ENCODE results near the gene SLC25A53.
A peak's percentile ranks its signal among the peaks of the same experiment; 100 is the strongest.

SLC25A53 gene, protein sequence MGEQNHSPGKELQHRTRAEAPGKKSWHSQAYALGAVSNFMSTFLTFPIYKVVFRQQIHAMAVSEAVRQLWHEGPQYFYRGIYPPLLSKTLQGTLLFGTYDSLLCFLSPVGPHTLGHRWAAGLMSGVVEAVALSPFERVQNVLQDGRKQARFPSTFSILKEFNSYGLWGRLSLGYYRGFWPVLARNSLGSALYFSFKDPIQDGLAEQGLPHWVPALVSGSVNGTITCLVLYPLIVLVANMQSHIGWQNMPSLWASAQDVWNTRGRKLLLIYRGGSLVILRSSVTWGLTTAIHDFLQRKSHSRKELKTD

GRCh38 chrX:104156630-104157529 lies at the start of gene SLC25A53:
TSS of gene SLC25A53 (minus strand) at chrX:104157009. CDS start at chrX:104105257, 51,752 bp downstream.
- peak; percentile 93 for DNase-seq

DNA sequence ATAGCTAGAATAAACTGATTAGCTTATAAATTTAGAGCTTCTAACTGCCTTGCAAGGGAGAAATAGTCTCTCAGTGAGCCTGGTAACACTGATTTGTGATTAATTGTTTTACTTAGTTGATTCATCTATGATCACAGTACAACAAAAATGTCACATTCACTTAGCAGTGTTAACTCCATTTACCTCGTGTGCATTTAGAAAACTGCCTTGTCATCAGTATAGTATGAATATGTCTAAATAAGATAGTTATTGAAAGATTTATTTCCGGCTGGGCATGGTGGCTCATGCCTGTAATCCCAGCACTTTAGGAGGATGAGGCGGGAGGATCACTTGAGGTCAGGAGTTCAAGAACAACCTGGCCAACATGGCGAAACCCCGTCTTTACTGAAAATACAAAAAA lies 48.7 kb upstream of the SLC25A53 start:
- DNase-seq = no peak

DNA sequence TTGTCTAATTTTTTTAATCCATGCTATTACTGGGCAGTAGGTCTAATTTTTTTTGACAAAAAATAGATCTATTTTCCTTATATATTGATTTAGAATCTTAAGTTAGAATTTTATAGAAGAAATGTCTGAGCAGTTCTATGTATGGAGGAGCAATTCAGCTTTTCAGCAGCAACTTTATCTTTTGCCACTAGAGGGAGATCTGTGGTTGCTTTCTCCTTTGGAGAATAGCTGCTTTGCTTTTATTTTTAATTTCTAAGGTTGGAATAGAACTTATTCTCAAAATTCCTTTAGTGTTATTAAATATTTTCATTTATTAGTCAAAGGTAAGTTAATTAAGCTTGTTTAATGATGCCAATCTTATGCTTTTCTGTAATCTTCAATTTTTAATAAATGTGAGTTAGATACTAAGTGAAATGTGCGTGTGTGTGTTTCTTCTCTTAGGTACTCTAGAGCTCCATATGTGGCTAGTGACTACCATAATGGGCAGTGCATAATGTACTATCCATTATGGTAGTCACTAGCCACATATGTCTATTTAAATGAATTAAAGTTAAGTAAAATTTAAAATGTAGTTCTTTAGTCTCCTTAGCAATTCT lies 38.8 kb upstream of the SLC25A53 start:
- DNase-seq = peak; percentile 49

DNA sequence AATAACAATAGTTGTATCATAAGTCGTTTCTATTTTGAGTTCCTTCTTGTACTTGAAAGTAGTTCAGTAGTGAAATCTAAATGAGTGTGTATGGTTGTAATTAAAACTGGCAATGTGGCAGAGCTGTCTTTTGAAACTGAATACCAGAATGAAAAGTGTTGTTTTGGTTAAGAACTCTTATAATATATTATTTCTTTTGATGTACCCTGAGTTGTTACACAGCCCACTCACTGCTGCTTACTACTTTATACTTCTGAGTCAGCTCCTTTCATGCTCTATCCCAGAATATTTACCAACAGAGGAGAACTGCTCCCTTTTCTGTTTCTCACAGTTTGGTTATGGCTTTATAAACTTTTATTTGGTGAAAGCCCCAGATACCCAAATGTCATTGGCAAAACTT lies 38.2 kb upstream of the SLC25A53 start:
- DNase-seq = no peak

GRCh38 chrX:104193485-104193884 lies 36.7 kb upstream of the SLC25A53 start:
- DNase-seq = no peak

DNA sequence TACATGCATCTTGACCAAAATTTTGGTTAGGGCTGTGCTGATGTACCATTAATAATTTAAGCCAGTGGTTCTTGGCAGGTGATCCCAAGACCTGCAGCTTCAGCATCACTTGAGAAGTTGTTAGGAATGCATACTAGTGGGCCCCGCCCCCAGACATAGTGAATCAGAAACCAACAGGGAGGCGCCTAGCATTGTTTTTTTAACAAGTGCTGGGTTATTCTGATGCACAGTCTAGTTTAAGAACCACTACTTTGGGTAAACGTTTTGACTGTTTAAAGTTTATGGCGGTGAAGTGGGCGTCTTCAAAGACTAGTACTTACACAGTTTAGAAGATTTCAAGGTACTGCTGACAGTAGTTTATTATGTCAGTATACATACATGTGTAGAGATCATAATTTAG lies 33.0 kb upstream of the SLC25A53 start:
- DNase-seq = no peak

GRCh38 chrX:104187931-104188330 lies 31.1 kb upstream of the SLC25A53 start:
- DNase-seq = no peak

- no peak for DNase-seq
These were observed 26.9 kb upstream of the SLC25A53 start for GRCh38 chrX:104183685-104184084.

GRCh38 chrX:104173841-104174240 lies 17.0 kb upstream of the SLC25A53 start:
- DNase-seq = no peak

GRCh38 chrX:104172788-104173187 lies 16.0 kb upstream of the SLC25A53 start:
- DNase-seq = no peak

DNA sequence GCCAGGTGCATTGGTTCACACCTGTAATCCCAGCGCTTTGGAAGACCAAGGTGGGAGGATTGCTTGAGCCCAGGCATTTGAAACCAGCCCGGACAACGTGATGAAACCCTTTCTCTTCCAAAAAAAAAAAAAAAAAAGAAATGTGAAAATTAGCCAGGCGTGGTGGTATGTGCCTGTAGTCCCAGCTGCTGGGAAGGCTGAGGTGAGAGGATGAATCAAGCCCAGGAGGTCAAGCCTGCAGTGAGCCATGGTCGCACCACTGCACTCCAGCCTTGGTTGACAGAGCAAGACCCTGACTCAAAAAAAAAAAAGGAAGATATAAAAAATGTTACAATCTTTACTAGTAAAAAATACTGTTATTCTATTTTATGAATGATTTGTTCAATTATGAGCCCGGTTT lies 15.3 kb upstream of the SLC25A53 start:
- DNase-seq = no peak

GRCh38 chrX:104168127-104168526 lies 11.3 kb upstream of the SLC25A53 start:
- DNase-seq = no peak

DNA sequence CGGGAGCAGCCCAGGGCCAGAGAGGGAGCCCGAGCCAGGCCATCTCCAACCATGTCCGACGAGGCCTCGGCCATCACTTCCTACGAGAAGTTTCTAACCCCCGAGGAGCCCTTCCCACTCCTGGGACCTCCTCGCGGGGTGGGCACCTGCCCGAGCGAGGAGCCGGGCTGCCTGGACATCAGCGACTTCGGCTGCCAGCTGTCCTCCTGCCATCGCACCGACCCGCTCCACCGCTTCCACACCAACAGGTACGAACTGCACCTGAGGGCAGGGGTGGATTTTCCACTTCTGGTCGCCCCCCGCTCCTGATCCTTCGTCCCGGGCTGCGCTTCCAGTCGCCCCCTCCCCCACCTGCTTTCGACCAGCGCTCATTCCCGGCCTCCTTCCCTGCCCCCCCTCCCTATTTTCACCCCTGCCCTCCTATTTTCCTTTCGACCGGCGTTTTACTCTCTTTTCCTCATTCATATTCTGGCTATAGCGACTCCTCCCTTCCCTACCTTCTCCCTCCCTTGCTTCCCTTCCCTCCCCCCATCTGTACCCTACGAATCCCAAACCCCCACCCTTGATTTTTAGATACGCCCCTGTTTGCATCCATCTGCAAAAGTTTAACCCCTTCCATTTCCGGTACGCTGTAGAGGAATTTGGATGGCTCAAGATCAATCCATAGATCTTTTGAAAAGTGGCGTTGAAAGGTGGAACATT lies 10.1 kb upstream of the SLC25A53 start:
- peak; percentile 65 for DNase-seq

DNA sequence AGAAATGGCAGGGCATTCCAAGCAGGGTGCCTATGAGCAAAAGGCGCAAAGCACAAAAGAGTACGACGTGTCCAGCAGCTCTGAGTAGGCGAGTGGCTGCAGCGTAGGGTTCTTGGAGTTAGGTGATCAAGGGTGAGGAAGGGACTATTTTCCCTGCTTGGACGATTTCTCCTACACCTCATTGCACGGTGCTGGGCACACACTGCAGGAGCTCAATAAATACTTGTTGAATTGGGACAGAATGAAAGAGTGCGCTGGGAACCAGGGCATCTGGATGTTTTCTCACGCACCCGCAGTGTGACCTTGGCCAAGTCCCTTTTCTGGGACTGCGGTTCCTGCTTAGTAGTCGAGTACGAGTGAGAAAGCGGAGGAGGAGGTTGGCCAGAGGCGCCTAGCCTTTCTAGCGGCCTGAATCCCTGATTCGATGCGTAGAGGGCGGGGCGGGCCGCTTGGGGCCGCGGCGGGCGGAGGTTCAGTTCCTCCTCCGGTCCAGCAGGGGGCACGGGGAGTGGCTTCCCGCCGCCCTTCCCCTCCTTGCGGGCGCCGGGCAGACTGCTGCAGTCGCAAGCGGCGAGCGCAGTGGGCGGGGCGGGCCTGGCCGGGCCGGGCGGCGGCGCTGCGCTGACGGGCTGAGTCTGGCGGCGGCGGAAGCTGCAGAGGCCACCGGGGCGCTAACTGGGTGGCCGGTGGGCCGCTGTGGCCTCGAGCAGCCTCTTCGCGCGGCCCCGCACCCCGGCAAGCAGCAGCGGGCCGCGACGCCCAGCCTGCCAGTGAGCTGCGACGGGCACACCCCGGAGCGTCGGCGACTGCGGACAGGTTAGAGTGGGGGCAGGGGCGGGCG lies 9.3 kb upstream of the SLC25A53 start, which contains the start of gene FAM199X:
Gene FAM199X (plus strand): TSS at position 560 of the 841 bp plus-strand sequence. CDS start 333 bp downstream, outside the sequence.
- DNase-seq = peak; percentile 97

DNA sequence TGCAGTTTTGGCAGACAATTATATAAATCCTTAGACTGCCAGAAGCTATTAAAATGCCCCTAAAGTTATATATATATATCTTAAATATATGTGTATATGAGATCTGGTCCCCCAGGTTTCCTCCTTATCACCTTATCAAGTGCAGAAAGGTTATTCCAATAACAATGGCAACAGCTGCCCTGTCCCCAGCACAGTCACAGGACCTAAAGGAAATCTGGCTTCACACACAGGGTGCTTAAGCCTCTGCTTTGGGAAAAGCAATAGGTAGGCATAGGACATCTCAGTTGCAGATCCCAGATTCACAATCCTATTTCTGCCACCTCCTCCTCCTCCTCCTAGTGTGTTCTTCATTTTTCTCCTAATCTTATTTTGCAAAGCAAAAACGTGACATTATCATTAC lies 5.8 kb downstream of the SLC25A53 start:
- DNase-seq = no peak

DNA sequence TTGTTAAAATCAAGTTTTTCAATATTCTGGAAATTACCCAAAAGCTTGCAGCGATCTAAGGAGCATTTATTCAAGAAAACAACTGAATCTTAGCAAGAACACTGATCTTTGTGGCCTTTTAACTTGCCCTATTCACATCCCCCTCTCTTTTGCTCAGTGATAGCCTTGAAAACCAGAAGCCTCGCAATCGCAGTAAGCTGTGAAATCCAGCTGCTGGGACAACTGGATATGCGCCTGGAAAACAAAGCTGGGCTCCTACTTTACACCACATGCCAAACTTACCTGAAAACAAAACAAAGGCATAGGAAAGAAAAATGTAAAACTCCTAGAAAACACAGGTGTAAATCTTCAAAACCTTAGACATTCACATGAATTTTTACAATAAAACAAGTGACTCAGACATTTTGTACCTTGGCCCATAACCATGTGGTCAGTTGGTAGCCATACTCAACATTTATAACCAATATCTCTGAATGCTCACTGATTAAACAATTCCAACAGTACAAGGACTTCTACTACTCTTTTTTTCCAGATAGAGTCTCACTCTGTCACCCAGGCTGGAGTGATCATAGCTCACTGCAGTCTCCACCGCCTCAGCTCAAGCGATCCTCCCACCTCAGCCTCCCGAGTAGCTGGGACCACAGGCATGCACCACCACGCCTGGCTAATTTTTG lies 15.6 kb downstream of the SLC25A53 start:
- no peak for DNase-seq

DNA sequence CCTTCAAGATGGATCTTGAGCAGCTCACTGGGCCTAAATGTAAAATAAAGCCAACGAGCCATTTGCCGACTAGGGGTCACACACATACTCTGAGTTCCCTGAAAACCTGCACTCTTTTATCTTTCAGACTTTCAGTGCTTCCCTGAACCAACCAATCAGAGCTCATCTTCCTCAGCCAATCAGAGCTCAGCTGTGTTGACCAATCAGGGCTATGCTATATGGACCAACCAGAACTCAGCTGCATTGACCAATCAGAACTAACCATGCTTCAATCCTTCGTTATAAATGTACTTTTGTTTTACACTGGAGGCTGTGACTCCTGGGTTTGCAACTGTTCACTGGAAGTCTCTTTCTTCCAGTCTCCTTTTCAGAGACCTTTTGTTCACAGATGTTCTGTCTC lies 19.3 kb downstream of the SLC25A53 start:
- peak; percentile 34 for DNase-seq

GRCh38 chrX:104136241-104137019 lies 20.4 kb downstream of the SLC25A53 start:
- peak; percentile 91 for DNase-seq

DNA sequence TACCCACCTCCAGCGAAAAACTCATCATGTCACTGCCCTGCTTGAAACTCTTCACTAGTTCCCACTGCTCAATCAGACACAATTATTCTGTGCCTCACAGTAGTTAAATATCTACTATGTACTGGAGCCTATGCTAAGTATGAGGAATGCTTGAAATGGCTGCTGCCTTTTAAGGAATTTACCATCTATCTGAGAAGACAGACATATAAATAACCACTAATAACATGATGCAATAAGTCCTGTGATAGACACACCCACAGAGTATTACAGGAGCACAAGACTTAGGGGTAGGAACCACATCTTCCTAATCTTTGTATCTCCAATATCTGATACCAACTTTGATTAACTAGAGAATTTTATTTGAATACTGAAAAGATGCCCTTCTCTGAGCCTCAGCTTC lies 21.1 kb downstream of the SLC25A53 start:
- DNase-seq = no peak

DNA sequence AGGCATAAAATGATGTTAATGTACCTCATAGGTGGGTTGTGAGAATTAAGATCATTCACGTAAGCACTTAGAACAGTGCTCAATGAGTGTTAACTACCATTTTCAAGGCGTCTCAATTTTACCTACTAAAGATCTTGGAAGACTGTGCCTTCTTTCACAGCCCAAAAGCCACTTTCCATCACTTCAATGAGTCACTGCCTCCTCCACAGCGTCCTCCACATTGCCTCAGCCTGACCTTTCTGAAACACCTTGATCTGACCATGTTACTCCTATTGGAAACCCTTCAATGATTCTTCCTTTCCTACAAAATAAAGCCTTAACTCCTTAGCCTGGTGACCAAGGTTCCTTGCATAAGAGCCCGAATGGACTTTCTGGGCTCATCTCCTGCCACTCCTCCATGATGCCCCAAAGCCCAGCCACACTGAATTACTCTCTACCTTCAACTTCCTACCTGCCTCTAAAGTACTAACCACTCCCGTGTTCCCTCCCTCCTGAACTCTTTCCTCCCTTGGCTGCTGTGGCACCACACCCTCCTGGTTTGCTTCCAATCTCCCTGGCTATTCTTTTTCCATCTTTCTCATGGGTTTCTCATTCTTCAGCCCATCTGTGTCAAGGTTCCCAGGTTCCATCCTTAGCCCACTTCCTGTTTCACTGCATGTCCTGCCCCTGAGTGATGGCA lies 22.1 kb downstream of the SLC25A53 start:
- no peak for DNase-seq

Measured in DMS53 (cell line).